Hepatocyte (in vitro differentiated cells): ENCODE data around the gene PNPLA8.

Source experiments
- EZH2phosphoT487 ChIP-seq: fragments of 200-600 bp; sonication (generic); IDR thresholded peaks from one replicate; pipeline ENCODE4 v1.6.1; 2018; ENCODE audit warnings: antibody characterized with exemption, mild to moderate bottlenecking, low read depth, moderate library complexity; ENCODE audit not compliant: unreplicated experiment, severe bottlenecking
- TF ChIP-seq, protein P1 (sequence below): fragments of 200-600 bp; sonication (generic); IDR thresholded peaks from 2 replicates; pipeline ENCODE4 v1.5.1; 2016; ENCODE audit warnings: antibody characterized with exemption, mild to moderate bottlenecking; ENCODE audit not compliant: poor library complexity

GRCh38 chr7:108517951-108518350 is 8.0 kb downstream of the PNPLA8 start:
- TF ChIP-seq, protein P1, sequence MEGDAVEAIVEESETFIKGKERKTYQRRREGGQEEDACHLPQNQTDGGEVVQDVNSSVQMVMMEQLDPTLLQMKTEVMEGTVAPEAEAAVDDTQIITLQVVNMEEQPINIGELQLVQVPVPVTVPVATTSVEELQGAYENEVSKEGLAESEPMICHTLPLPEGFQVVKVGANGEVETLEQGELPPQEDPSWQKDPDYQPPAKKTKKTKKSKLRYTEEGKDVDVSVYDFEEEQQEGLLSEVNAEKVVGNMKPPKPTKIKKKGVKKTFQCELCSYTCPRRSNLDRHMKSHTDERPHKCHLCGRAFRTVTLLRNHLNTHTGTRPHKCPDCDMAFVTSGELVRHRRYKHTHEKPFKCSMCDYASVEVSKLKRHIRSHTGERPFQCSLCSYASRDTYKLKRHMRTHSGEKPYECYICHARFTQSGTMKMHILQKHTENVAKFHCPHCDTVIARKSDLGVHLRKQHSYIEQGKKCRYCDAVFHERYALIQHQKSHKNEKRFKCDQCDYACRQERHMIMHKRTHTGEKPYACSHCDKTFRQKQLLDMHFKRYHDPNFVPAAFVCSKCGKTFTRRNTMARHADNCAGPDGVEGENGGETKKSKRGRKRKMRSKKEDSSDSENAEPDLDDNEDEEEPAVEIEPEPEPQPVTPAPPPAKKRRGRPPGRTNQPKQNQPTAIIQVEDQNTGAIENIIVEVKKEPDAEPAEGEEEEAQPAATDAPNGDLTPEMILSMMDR, result no peak
- TF ChIP-seq EZH2phosphoT487, result no peak
